ENCODE results near the gene MYO1A. TPM values are rescaled to one million over a fixed set of nuclear protein-coding genes. Genes with fewer than 3 reads are reported as not detected.
"Not testable (repeated sequence)": the region's sequence is repeated elsewhere in the genome, so short reads cannot be mapped to it uniquely, and the experiment has no call there.

The MYO1A gene
- total RNA-seq, 1 experiment from 2014 or later = not detected

DNA sequence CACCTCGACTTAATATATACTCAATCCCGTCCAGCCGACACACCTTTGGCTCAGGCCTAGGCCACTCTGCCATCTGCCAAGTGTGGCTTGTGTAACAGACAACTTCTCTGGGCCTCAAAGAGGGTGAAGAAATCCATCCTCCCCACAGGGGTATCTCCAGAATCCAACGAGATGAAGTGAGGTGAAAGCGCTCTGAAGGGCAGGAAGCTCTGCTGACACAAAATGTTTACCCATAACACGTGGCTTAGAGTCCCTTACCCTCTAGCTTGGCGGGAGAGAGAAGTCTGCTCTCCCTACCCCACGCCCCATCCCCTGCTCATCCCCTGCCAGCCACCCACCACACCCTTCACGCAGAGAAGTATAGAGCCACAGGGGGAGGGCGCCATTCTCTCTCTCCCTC, 56.6 kb downstream of the MYO1A start:
- no peak for DNase-seq (ENCODE audit: low read depth, low spot score)
- in situ Hi-C loops (cut with HindIII; ENCODE audit: low pct_unique_long_range_greater_than_20kb, low sequenced_read_pairs) = loop anchor here (25.0 kb wide), 1 partner anchor 231 kb away; the partner anchor contains the start of genes HSD17B6 and PRIM1

DNA sequence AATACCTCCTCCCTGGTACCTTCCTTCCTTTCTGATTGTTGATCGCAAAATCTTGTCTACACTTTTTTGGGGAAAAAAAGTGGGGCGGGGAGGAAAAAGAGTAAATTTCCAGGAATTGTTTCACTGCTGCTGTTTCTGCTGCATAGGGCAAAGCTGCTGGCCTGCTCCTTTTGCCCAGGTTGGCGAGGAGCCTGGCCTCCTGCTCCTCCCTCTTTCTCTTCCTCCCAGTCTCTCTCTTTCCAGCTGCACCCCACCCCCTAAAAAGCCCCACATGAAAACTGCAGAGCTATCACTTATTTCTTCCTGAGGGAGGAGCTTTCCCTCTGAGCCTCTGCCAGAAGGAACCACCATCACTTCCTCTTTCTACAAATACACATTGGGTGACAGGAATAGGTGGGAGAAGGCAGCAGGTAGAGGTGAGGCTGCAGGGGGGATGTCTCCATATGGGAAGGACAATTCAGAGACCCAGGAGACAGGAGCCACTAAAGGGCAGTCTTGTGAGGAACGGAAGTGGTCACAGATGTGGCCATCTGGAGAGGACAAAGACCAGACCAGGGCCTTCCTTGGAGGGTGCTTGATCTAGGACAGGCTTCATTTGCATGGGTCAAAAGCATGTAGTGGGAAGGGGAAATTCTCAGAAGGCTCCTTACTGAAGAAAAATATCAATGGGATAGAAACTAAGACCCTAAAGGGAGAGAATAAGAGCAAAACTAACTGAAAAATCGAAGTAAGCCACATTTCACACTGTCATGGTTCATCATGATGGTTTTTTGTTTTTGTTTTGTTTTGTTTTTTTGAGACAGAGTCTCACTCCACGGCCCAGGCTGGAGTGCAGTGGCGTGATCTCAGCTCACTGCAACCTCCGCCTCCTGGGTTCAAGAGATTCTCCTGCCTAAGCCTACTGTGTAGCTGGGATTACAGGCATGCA, 58.3 kb downstream of the MYO1A start:
- in situ Hi-C loops (cut with HindIII; ENCODE audit: low pct_unique_long_range_greater_than_20kb, low sequenced_read_pairs) = loop anchor here (25.0 kb wide), 1 partner anchor 229 kb away; the partner anchor contains the start of genes HSD17B6 and PRIM1
- no peak for DNase-seq (ENCODE audit: low read depth, low spot score)

DNA sequence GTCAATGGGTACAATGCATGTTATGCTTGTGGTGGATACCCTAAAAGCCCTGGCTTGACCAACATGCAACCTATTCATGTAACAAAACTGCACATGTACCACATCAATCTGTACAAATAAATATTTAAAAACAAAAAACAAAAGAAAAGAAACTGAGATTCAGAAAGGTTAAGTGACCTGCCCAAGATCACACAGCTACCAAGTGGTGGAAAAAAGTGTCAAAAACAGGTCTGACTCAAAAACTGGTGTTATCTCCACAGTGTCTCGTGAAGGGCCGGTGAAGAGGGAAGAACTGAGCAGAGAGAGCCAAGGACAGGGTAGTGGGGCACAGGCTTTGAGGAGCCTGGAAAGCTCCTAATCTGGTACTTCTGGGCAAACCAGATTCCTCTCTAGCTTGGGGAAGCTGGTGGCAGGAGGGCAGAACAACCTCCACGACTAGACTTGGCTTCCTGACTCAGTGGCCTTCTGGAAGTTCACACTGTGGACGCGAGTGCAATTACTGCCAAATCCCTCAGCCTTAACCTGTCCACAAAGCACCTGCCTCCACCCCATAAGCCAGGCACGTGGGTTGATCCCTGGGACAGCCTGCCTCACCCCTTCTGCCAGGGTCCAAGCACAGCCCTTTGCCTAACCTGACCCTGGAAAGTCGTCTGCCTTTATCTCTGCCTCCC, 59.1 kb downstream of the MYO1A start:
- DNase-seq (ENCODE audit: low read depth, low spot score) = no peak
- in situ Hi-C loops (cut with HindIII; ENCODE audit: low pct_unique_long_range_greater_than_20kb, low sequenced_read_pairs) = loop anchor here (25.0 kb wide), 1 partner anchor 228 kb away; the partner anchor contains the start of genes HSD17B6 and PRIM1

DNA sequence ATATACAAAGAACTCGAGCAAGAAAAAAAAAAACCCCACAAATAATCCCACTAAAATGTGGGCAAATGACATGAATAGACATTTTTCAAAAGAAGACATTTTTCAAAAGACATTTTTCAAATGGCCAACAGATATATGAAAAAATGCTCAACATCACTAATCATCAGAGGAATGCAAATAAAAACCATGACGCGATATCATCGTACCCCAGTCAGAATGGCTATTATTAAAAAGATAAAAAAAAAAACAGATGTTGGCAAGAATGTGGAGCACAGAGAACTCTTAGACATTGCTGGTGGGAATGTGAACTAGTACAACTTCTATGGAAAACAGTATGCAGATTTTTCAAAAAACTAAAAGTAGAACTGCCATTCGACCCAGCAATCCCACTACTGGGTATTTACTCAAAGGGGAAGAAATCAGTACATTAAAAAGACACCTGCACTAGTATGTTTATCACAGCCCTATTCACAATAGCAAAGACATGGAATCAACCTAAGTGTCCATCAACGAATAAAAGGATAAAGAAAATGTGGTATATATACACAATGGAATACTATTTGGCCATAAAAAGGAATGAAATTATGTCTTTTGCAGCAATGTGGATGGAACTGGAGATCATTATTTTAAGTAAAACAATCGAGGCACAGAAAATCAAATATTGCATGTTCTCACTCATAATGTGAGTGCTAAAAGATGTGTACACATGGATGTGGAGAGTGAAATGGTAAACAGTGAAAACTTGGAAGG, 59.9 kb downstream of the MYO1A start:
- in situ Hi-C loops (cut with HindIII; ENCODE audit: low pct_unique_long_range_greater_than_20kb, low sequenced_read_pairs) = loop anchor here (25.0 kb wide), 1 partner anchor 228 kb away; the partner anchor contains the start of genes HSD17B6 and PRIM1
- DNase-seq (ENCODE audit: low read depth, low spot score) = no peak

DNA sequence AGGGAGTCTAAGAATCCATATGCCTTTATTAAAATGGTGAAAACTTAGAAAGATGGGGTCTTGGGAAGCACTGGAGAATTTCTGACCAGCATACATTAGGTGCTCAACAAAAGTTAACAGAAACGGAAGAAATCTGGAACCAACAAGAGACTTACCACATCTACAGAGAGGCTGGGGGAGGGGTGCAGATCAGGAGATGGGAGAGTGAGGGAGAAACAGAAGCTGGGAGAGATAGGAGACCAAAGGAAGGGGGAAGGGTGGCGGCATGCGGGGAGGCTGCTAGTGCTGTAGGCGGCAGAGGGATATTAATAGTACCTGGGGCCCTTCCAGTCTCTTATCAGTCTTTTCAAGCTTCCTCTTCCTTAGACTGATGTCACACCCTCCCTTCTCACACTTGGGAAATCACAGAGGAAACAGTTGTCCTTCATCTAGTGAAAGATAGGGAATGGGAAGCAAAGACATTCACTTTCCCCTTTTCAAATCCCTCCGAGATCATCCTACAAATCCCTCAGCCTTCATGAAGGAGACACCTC, 61.7 kb downstream of the MYO1A start:
- in situ Hi-C loops (cut with HindIII; ENCODE audit: low pct_unique_long_range_greater_than_20kb, low sequenced_read_pairs) = loop anchor here (25.0 kb wide), 1 partner anchor 226 kb away; the partner anchor contains the start of genes HSD17B6 and PRIM1
- no peak for DNase-seq (ENCODE audit: low read depth, low spot score)

DNA sequence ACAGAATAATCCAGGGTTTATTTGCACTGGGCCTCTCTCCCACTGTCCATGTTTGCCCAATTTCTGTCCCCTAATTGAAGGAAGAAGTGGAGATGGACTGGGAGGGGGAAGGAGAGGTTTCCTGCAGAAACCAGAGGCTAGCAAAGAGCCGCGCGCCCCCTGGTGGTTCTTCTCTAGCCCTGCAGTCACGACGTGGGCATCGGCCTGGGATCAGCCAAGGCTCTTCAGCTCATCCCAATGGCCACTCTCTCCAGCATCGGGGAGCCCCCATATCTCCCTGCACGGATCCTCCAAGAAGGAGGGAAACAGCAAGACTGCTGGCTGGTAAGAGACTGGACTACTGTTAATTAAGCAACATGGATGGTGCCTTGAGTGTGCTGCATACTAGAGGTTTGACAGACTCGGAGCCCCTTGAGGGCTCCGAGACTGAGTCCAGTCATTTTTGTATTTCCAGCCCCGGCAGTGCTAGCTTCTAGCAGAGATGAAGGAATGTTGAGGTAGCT, 62.3 kb downstream of the MYO1A start:
- in situ Hi-C loops (cut with HindIII; ENCODE audit: low pct_unique_long_range_greater_than_20kb, low sequenced_read_pairs) = loop anchor here (25.0 kb wide), 1 partner anchor 225 kb away; the partner anchor contains the start of genes HSD17B6 and PRIM1
- DNase-seq (ENCODE audit: low read depth, low spot score) = peak; percentile 78

DNA sequence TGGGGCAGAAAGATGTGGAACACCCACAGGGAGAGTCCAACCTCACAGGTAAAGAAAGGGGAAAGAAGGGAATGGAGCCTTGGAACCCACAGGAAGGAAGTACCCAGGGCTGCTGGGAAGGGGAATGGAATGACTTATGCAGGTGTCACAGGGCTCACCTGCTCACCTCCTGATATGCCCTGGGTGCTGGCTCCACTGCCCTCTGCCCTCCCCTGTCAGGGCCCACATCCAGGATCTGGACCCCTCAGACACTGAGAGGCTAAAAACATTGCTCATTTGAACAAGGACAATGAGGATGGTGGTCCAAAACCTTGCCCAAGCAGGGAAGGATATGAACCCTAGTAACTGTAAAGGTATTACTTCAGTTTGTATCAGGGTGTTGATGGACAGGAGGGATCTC, 62.9 kb downstream of the MYO1A start:
- DNase-seq (ENCODE audit: low read depth, low spot score) = no peak
- in situ Hi-C loops (cut with HindIII; ENCODE audit: low pct_unique_long_range_greater_than_20kb, low sequenced_read_pairs) = loop anchor here (25.0 kb wide), 1 partner anchor 225 kb away; the partner anchor contains the start of genes HSD17B6 and PRIM1

DNA sequence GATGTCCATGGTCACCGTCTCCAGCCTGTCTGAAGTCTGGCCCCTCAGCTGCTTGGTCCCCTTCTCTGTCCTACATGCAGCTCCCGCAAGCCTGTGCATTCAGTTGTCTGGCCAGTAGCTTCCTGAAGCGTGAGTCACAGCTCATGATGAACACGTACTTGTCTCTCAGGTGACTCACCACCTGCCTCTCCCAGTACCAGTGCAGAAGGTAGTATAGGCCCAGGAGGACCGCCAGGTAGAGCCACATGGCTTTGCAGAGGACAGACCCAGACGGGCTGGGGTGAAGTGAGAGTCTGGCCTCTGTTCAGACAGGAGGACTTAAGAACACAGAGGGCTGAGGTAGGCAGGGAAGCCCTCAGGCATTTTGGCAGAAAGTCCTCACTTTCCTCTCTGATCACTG, 64.2 kb downstream of the MYO1A start:
- in situ Hi-C loops (cut with HindIII; ENCODE audit: low pct_unique_long_range_greater_than_20kb, low sequenced_read_pairs) = loop anchor here (25.0 kb wide), 1 partner anchor 223 kb away; the partner anchor contains the start of genes HSD17B6 and PRIM1
- DNase-seq (ENCODE audit: low read depth, low spot score) = not testable (repeated sequence)

DNA sequence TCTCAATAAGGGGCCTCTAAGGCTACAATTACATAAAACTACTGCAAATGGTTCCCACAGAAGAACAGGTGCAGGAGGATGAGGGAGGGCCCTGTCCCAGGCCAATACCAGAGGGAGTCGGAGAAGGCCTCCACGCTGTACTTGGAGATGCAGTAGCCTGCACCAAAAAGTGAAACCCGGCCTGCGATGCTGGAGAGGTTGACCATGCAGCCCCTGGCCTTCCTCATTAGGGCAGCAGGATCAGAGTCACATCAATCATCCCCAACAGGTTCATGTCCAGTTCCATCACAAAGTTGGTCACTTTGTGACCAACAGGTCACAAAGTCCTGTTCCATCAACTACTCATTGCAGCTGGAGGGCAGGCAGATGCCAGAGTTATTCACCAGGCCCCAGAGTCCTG, 66.5 kb downstream of the MYO1A start:
- in situ Hi-C loops (cut with HindIII; ENCODE audit: low pct_unique_long_range_greater_than_20kb, low sequenced_read_pairs) = loop anchor here (25.0 kb wide), 1 partner anchor 221 kb away; the partner anchor contains the start of genes HSD17B6 and PRIM1
- DNase-seq (ENCODE audit: low read depth, low spot score) = no peak

DNA sequence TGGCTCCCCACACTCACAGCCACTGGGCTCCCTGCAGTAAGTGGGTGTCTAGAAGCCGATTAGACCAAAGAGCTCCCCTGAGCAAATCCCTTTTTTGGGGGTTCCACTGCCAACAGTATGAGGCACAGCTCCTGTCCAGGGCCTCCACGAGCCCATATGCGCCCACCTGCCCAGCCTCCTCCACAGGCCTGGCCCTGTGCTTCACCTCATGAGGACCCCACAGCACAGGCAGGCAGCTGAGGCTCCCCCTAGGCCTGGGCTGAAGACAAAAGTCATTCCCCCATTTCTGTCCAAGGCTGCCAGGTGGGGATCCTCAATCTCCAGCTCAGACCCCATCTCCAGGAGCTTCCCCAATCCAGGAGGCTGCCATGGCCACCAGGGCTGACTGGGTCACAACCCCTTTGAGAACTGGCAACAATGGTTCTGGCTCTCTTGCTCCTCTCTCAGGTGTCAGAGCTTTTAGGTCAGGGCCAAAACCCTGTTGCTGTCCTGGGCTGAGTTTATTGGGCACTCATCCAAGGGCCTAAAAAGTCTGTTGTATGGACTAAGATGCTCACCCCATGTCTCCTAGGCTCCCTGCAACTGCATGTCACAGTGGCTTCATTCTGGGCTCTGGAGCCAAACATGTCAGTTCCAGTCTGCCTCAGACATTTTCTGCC, 67.2 kb downstream of the MYO1A start:
- in situ Hi-C loops (cut with HindIII; ENCODE audit: low pct_unique_long_range_greater_than_20kb, low sequenced_read_pairs) = loop anchor here (25.0 kb wide), 1 partner anchor 220 kb away; the partner anchor contains the start of genes HSD17B6 and PRIM1
- not testable (repeated sequence) for DNase-seq (ENCODE audit: low read depth, low spot score)

DNA sequence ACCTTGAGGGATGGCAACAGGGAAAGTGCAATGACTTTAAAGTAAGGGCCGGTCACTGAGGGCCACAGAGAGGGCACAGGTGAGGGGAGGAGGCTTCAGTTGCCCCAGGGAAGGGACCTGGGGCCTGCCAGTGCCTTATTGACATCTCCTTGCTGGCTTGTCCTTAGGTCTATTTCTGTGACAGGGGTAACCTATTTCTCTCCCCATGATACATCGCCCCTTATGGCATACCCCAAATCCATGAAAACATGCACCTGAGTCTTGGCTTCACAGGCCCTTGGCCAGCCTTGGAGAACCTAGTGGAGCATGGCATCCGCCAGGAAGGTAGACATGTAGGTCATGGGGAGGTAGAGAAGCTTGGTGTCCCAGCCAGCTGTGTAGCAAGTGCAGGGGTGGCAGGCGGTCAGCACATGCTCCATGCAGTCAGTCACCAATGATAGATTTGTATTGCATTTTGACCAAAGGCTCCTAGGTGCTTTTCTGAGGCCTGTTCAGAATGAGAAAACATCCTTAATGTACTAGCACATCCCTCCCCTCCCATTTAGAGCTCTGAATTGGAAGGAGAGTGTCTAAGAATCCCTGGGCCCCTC, 68.9 kb downstream of the MYO1A start:
- DNase-seq (ENCODE audit: low read depth, low spot score) = no peak
- in situ Hi-C loops (cut with HindIII; ENCODE audit: low pct_unique_long_range_greater_than_20kb, low sequenced_read_pairs) = loop anchor here (25.0 kb wide), 1 partner anchor 219 kb away; the partner anchor contains the start of genes HSD17B6 and PRIM1

DNA sequence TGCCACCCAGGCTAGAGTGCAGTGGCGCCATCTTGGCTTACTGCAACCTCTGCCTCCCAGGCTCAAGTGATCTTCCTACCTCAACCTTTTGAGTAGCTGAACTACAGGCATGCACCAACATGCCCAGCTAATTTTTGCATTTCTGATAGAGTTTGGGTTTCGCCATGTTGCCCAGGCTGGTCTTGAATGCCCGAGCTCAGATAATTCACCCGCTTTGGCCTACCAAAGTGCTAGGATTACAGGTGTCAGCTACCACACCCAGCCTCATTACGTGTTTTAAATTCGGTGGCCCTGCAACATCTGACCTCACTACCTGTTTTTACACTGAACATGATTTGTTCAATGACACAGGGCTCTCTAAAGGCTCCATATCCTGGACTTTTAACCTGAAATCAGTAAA, 69.7 kb downstream of the MYO1A start:
- in situ Hi-C loops (cut with HindIII; ENCODE audit: low pct_unique_long_range_greater_than_20kb, low sequenced_read_pairs) = loop anchor here (25.0 kb wide), 1 partner anchor 218 kb away; the partner anchor contains the start of genes HSD17B6 and PRIM1
- no peak for DNase-seq (ENCODE audit: low read depth, low spot score)

DNA sequence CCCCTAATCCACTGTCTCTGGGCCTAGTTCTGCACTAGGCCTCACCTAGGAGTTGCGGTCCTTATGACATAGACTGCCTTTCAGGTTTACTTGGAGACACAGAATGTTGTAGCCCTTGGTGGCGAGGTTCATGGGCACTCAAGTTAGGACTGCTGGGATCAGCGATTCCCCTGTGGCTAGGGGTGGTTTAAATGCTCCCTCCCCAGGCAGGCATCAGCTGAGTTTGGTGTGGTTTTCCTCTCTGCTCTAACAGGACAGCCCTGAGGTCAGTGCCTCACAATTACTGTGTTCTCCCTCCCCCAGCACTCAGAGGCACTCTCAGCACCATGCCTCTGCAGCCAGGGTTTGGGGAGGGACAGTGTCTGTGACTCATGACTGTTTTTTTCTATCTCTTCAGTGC, 70.3 kb downstream of the MYO1A start:
- no peak for DNase-seq (ENCODE audit: low read depth, low spot score)
- in situ Hi-C loops (cut with HindIII; ENCODE audit: low pct_unique_long_range_greater_than_20kb, low sequenced_read_pairs) = loop anchor here (25.0 kb wide), 1 partner anchor 217 kb away; the partner anchor contains the start of genes HSD17B6 and PRIM1
